SK-N-SH treated with all-trans-retinoic acid at 6 μM for 48 hours (cell line): ENCODE data around the gene TTC28.

Experiments used
- ATAC-seq: fragments of 200-7000 bp; cut with Tn5 transposase; 3 replicates; pipeline ENCODE4 v1.9.1; 2020; ENCODE audit warnings: mild to moderate bottlenecking, moderate library complexity
- ARNTL ChIP-seq: fragments of 450-650 bp; formaldehyde crosslinking; IDR thresholded peaks from 2 replicates; pipeline ENCODE4 v1.5.0; 2020; ENCODE audit warnings: low read depth, mild to moderate bottlenecking, moderate library complexity, borderline replicate concordance
- BACH2 ChIP-seq: fragments of 250-450 bp; sonication (Bioruptor Pico); IDR thresholded peaks from 2 replicates; pipeline ENCODE4 v1.9.0; 2021; ENCODE audit warnings: mild to moderate bottlenecking, borderline replicate concordance
- CSDC2 ChIP-seq: fragments of 250-450 bp; sonication (Bioruptor Pico); IDR thresholded peaks from 2 replicates; pipeline ENCODE4 v1.5.0; 2020; ENCODE audit warnings: mild to moderate bottlenecking, moderate library complexity
- ESRRG ChIP-seq: fragments of 250-450 bp; sonication (Bioruptor Pico); IDR thresholded peaks from 2 replicates; pipeline ENCODE4 v1.6.1; 2021; ENCODE audit warnings: mild to moderate bottlenecking
- GLIS3 ChIP-seq: fragments of 250-450 bp; sonication (Bioruptor Pico); IDR thresholded peaks from 2 replicates; pipeline ENCODE4 v1.5.0; 2020; ENCODE audit warnings: mild to moderate bottlenecking, moderate library complexity
- ISL1 ChIP-seq: fragments of 250-450 bp; sonication (Bioruptor Pico); IDR thresholded peaks from 2 replicates; pipeline ENCODE4 v2.1.2; 2022; ENCODE audit warnings: mild to moderate bottlenecking, moderate library complexity
- PPARA ChIP-seq: fragments of 250-450 bp; sonication (Bioruptor Pico); IDR thresholded peaks from 2 replicates; pipeline ENCODE4 v1.5.0; 2020; ENCODE audit warnings: mild to moderate bottlenecking, borderline replicate concordance
- RARB ChIP-seq: fragments of 250-450 bp; sonication (Bioruptor Pico); IDR thresholded peaks from 2 replicates; pipeline ENCODE4 v1.8.0; 2021; ENCODE audit warnings: mild to moderate bottlenecking, moderate library complexity
- SNAI2 ChIP-seq: fragments of 250-450 bp; sonication (Bioruptor Pico); IDR thresholded peaks from 2 replicates; pipeline ENCODE4 v1.5.0; 2020; ENCODE audit warnings: mild to moderate bottlenecking, moderate library complexity
- TCF4 ChIP-seq: fragments of 250-450 bp; sonication (Bioruptor Pico); IDR thresholded peaks from 2 replicates; pipeline ENCODE4 v1.8.0; 2021; ENCODE audit warnings: mild to moderate bottlenecking, moderate library complexity, borderline replicate concordance
- TOX ChIP-seq: fragments of 250-450 bp; sonication (Bioruptor Pico); IDR thresholded peaks from 2 replicates; pipeline ENCODE4 v1.8.0; 2021; ENCODE audit warnings: mild to moderate bottlenecking, moderate library complexity, borderline replicate concordance
- ZC3H10 ChIP-seq: fragments of 250-450 bp; sonication (Bioruptor Pico); IDR thresholded peaks from 2 replicates; pipeline ENCODE4 v1.5.1; 2021; ENCODE audit warnings: mild to moderate bottlenecking, moderate library complexity
- ZFP3 ChIP-seq: fragments of 250-450 bp; sonication (Bioruptor Pico); IDR thresholded peaks from 2 replicates; pipeline ENCODE4 v1.5.0; 2020; ENCODE audit warnings: mild to moderate bottlenecking, moderate library complexity
- ZFP30 ChIP-seq: fragments of 450-650 bp; formaldehyde crosslinking; IDR thresholded peaks from 2 replicates; pipeline ENCODE4 v1.5.0; 2022; ENCODE audit warnings: mild to moderate bottlenecking, moderate library complexity
- ZNF565 ChIP-seq: fragments of 450-650 bp; formaldehyde crosslinking; conservative IDR thresholded peaks from 2 replicates; pipeline ENCODE4 v1.5.0; 2020; ENCODE audit warnings: low read depth, mild to moderate bottlenecking, moderate library complexity
- ZNF70 ChIP-seq: fragments of 450-650 bp; formaldehyde crosslinking; IDR thresholded peaks from 2 replicates; pipeline ENCODE4 v1.5.0; 2020; ENCODE audit warnings: mild to moderate bottlenecking, moderate library complexity
- ZNF8 ChIP-seq: fragments of 450-650 bp; formaldehyde crosslinking; IDR thresholded peaks from 2 replicates; pipeline ENCODE4 v1.5.0; 2020; ENCODE audit warnings: mild to moderate bottlenecking, moderate library complexity
- TF ChIP-seq, protein P1 (sequence below): fragments of 250-450 bp; sonication (Bioruptor Pico); IDR thresholded peaks from 2 replicates; pipeline ENCODE4 v1.5.1; 2020; ENCODE audit warnings: low read depth, mild to moderate bottlenecking, moderate library complexity
- TF ChIP-seq, protein P2 (sequence below): fragments of 250-450 bp; sonication (Bioruptor Pico); IDR thresholded peaks from 2 replicates; pipeline ENCODE4 v1.5.0; 2020; ENCODE audit warnings: mild to moderate bottlenecking, moderate library complexity
- TF ChIP-seq, protein P3 (sequence below): fragments of 250-450 bp; sonication (Bioruptor Pico); IDR thresholded peaks from 2 replicates; pipeline ENCODE4 v1.8.0; 2021; ENCODE audit warnings: low read depth, mild to moderate bottlenecking, moderate library complexity, borderline replicate concordance

The TTC28 gene

DNA sequence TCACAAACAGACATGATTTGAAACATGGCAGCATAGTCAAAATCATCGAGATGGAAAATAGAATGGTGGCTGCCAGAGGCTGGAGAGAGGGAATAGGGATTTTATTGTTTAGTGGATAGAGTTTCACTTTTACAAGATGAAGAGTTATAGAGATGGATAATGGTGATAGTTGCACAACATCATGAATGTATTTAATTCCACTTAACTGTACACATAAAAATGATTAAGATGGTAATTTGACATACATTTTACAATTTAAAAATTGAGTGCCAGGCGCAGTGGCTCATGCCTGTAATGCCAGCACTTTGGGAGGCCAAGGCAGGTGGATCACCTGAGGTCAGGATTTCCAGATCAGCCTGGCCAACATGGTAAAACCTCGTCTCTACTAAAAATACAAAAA is 21.2 kb downstream of the TTC28 start:
- ATAC-seq: no peak
- TF ChIP-seq, protein P1, sequence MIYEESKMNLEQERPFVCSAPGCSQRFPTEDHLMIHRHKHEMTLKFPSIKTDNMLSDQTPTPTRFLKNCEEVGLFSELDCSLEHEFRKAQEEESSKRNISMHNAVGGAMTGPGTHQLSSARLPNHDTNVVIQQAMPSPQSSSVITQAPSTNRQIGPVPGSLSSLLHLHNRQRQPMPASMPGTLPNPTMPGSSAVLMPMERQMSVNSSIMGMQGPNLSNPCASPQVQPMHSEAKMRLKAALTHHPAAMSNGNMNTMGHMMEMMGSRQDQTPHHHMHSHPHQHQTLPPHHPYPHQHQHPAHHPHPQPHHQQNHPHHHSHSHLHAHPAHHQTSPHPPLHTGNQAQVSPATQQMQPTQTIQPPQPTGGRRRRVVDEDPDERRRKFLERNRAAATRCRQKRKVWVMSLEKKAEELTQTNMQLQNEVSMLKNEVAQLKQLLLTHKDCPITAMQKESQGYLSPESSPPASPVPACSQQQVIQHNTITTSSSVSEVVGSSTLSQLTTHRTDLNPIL (CRISPR knock-in tag): no peak
- TF ChIP-seq, protein P2, sequence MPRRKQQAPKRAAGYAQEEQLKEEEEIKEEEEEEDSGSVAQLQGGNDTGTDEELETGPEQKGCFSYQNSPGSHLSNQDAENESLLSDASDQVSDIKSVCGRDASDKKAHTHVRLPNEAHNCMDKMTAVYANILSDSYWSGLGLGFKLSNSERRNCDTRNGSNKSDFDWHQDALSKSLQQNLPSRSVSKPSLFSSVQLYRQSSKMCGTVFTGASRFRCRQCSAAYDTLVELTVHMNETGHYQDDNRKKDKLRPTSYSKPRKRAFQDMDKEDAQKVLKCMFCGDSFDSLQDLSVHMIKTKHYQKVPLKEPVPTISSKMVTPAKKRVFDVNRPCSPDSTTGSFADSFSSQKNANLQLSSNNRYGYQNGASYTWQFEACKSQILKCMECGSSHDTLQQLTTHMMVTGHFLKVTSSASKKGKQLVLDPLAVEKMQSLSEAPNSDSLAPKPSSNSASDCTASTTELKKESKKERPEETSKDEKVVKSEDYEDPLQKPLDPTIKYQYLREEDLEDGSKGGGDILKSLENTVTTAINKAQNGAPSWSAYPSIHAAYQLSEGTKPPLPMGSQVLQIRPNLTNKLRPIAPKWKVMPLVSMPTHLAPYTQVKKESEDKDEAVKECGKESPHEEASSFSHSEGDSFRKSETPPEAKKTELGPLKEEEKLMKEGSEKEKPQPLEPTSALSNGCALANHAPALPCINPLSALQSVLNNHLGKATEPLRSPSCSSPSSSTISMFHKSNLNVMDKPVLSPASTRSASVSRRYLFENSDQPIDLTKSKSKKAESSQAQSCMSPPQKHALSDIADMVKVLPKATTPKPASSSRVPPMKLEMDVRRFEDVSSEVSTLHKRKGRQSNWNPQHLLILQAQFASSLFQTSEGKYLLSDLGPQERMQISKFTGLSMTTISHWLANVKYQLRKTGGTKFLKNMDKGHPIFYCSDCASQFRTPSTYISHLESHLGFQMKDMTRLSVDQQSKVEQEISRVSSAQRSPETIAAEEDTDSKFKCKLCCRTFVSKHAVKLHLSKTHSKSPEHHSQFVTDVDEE: no peak

DNA sequence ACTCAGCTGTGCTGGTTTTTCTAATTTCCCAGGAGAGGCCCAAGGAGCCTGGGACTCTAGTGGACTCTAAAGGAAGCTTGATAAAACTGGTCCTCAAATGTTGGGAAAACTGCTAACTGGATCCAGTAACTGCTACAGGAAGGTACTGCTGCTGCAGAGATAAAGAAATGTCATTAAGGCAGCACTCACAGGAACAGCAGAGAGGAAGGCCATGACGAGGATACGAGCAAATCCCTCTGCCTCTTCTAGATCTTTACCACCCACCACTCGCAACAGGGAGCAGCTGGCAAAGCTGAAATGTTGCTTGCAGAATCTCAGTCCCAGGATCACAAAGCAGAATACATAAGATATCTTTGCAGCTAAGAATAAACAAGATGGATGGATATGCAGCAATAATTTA is 23.5 kb downstream of the TTC28 start:
- ATAC-seq: no peak
- TF ChIP-seq TCF4 (CRISPR knock-in tag) (no peak), PPARA (CRISPR knock-in tag) (no peak), ZNF70 (no peak), CSDC2 (CRISPR knock-in tag) (no peak), GLIS3 (CRISPR knock-in tag) (no peak), ZFP3 (CRISPR knock-in tag) (no peak), ZC3H10 (CRISPR knock-in tag) (no peak), ISL1 (CRISPR knock-in tag) (no peak)
- TF ChIP-seq, protein P3, sequence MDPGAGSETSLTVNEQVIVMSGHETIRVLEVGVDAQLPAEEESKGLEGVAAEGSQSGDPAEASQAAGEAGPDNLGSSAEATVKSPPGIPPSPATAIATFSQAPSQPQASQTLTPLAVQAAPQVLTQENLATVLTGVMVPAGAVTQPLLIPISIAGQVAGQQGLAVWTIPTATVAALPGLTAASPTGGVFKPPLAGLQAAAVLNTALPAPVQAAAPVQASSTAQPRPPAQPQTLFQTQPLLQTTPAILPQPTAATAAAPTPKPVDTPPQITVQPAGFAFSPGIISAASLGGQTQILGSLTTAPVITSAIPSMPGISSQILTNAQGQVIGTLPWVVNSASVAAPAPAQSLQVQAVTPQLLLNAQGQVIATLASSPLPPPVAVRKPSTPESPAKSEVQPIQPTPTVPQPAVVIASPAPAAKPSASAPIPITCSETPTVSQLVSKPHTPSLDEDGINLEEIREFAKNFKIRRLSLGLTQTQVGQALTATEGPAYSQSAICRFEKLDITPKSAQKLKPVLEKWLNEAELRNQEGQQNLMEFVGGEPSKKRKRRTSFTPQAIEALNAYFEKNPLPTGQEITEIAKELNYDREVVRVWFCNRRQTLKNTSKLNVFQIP (CRISPR knock-in tag): no peak

DNA sequence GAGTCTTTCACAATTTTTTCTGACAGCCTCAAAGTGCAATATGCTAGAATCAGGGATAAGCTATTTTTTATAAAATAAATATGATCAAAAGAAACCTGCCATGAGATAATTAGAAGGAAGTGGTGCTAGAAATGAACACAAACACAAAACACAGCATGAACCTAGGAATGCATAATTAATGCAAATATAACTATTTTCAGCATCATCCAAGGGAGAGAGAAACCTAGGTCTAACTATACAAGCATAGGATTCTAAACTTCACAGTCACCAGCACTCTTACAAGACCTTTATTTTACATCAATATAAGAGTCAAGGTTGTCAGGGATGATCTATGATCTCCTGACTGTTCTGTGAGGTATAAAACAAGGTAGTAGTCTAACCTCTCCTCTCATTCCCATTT is 29.2 kb downstream of the TTC28 start:
- no peak for ATAC-seq
- no peak for TF ChIP-seq ZNF70
- TF ChIP-seq ZC3H10 (CRISPR knock-in tag): no peak
- no peak for TF ChIP-seq TOX (CRISPR knock-in tag)
- TF ChIP-seq, protein P1 (CRISPR knock-in tag): no peak
- TF ChIP-seq ZNF565 (CRISPR knock-in tag): no peak

DNA sequence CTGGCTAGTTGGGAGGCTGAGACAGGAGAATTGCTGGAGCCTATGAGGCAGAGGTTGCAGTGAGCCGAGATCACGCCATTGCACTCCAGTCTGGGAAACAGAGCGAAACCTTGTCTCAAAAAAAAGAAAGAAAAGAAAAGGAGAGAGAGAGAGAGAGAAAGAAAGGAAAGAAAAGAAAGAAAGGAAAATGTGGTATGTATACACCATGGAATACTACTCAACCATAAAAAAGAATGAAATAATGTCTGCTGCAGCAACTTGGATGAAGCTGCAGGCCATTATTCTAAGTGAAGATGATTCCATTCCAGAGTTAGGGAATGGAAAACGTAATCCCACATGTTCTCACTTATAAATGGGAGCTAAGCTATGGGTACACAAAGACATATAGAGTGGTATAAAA is 30.8 kb downstream of the TTC28 start:
- no peak for ATAC-seq
- TF ChIP-seq, protein P1 (CRISPR knock-in tag): no peak
- no peak for TF ChIP-seq RARB (CRISPR knock-in tag)
- TF ChIP-seq ARNTL (CRISPR knock-in tag): no peak
- TF ChIP-seq ISL1 (CRISPR knock-in tag): no peak

DNA sequence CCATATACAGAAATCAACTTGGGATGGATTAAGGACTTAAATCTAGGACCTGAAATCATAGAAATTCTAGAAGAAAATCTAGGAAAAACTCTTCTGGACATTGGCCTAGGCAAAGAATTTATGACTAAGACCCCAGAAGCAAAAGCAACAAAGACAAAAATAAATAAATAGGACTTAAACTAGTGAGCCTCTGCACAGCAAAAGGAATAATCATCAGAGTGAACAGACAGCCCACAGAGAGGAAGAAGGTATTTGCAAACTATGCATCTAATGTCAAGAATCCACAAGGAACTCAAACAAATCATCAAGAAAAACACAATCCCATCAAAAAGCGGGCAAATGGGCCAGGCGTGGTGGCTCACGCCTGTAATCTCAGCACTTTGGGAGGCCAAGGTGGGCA is 32.4 kb downstream of the TTC28 start:
- no peak for ATAC-seq
- TF ChIP-seq RARB (CRISPR knock-in tag) (no peak), CSDC2 (CRISPR knock-in tag) (no peak), BACH2 (no peak)

DNA sequence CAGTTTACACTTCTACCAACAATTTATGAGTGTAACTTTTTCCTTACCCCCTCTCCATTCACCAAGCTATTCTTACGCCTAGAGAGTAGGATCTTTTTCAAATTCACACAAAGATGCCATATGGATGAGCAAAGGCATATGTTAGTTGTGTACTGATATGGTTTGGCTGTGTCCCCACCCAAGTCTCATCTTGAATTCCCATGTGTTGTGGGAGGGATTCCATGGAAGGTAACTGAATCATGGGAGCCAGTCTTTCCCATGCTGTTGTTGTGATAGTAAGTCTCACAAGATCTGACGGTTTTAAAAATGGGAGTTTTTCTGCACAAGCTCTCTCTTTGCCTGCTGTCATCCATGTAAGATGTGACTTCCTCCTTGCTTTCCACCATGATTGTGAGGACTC is 40.3 kb downstream of the TTC28 start:
- no peak for ATAC-seq
- no peak for TF ChIP-seq ESRRG
- TF ChIP-seq ZFP30 (CRISPR knock-in tag): no peak
- no peak for TF ChIP-seq GLIS3 (CRISPR knock-in tag)
- TF ChIP-seq RARB (CRISPR knock-in tag): no peak
- TF ChIP-seq ZNF565 (CRISPR knock-in tag): no peak
- no peak for TF ChIP-seq ZNF8 (CRISPR knock-in tag)
- TF ChIP-seq SNAI2 (CRISPR knock-in tag): no peak
- TF ChIP-seq CSDC2 (CRISPR knock-in tag): no peak
- TF ChIP-seq, protein P3 (CRISPR knock-in tag): no peak
- TF ChIP-seq BACH2: no peak
- TF ChIP-seq, protein P2: no peak
- TF ChIP-seq ZNF70: no peak
